Measurements from ENCODE around the gene ADRA2B.

GRCh38 chr2:96124406-96125265, 8.3 kb upstream of the ADRA2B start:
- TF ChIP-seq SUZ12 (IDR thresholded peaks at IDR 0.05; ENCODE audit: extremely low read depth, insufficient read depth, insufficient read length) (no peak), ZNF274 (IDR thresholded peaks at IDR 0.05; ENCODE audit: low read depth, low read length) (no peak)

Measured in NT2/D1 (cell line).